Measurements from ENCODE around the gene HTR3B. TPM values are rescaled to one million over a fixed set of nuclear protein-coding genes. Genes with fewer than 3 reads are reported as not detected.

Gene HTR3B
- polyA plus RNA-seq, 1 donor (not counting 4 experiments of a cell fraction or from before 2014, with no cell fraction given), result not detected

DNA sequence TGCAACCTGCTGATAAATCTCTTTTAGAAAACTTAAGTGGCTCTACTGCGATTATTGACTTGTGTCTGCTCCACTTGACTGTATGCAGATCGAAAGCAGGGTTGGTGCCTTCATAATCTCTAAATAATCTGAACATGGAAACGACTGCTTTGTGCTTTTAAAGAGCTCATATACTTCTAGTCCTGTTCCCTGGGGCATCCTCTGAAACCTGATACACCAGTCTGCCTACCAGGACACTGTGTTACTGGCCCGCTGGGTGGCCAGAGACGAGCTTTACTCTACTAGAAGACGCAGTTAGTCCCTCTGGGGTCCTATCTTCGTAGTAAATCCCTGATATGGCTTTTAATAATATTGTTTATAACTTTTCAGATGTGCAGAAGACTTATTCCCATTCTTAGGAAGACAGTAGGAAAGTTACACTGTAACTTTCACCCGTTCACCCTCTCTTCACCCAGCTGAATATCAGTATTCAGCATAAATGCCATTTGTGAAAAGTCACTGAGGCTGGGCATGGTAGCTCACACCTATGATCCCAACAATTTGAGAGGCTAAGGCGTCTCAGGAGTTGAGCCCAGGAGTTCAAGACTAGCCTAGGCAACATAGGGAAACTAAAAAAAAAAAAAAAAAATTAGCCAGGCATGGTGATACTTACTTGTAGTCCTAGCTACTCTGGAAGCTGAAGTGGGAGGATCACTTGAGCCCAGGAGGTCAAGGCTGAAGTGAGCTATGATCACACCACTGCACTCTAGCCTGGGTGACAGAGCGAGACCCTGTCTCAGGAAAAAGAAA lies 9.0 kb upstream of the HTR3B start:
- Histone ChIP-seq H4K20me1 (ENCODE audit: control insufficient read depth, extremely low read depth, insufficient read depth, low read length) (no peaks in the 10 kb centered on the region), H2AFZ (ENCODE audit: control insufficient read depth, low read length) (no peak overlapping the region), H3K9ac (ENCODE audit: control insufficient read depth, extremely low read depth, insufficient read depth, low read length) (no peak overlapping the region), H3K9me1 (ENCODE audit: control insufficient read depth, extremely low read depth, insufficient read depth, low read length) (no peaks in the 10 kb centered on the region), H3K36me3 (ENCODE audit: control insufficient read depth in 2 of 2, extremely low read depth in 1 of 2, insufficient read depth in 2 of 2, low read length in 2 of 2) (no peaks in the 10 kb centered on the region), H3K4me3 (ENCODE audit: control insufficient read depth in 2 of 3, extremely low read depth in 1 of 3, insufficient read depth in 2 of 3, low read depth in 1 of 3, low read length in 3 of 3) (no peak overlapping the region), H3K27ac (ENCODE audit: control insufficient read depth, insufficient read depth, low read length) (no peak overlapping the region), H3K79me2 (ENCODE audit: control insufficient read depth, insufficient read depth, low read length) (no peaks in the 10 kb centered on the region), H3K4me2 (ENCODE audit: control insufficient read depth, extremely low read depth, insufficient read depth, low read depth, low read length) (no peak overlapping the region), H3K9me3 (ENCODE audit: control insufficient read depth, low read depth, low read length) (no peaks in the 10 kb centered on the region), H3K27me3 (ENCODE audit: control insufficient read depth, extremely low read depth, insufficient read depth, low read length) (peaks cover 3% of the 10 kb centered on the region), H3K4me1 (ENCODE audit: control insufficient read depth, extremely low read depth, insufficient read depth, low read length) (no peaks in the 10 kb centered on the region)
- no peak for FAIRE-seq
- dilution Hi-C loops (cut with MboI; ENCODE audit: extremely low pct_ligation_motif_present, low sequenced_read_pairs), result no loop called here
- TF ChIP-seq EZH2 (IDR thresholded peaks at IDR 0.05; ENCODE audit: low read length), result no peak
- TF ChIP-seq, protein P1, sequence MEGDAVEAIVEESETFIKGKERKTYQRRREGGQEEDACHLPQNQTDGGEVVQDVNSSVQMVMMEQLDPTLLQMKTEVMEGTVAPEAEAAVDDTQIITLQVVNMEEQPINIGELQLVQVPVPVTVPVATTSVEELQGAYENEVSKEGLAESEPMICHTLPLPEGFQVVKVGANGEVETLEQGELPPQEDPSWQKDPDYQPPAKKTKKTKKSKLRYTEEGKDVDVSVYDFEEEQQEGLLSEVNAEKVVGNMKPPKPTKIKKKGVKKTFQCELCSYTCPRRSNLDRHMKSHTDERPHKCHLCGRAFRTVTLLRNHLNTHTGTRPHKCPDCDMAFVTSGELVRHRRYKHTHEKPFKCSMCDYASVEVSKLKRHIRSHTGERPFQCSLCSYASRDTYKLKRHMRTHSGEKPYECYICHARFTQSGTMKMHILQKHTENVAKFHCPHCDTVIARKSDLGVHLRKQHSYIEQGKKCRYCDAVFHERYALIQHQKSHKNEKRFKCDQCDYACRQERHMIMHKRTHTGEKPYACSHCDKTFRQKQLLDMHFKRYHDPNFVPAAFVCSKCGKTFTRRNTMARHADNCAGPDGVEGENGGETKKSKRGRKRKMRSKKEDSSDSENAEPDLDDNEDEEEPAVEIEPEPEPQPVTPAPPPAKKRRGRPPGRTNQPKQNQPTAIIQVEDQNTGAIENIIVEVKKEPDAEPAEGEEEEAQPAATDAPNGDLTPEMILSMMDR (optimal IDR thresholded peaks at IDR 0.05 in 1 of 3, IDR thresholded peaks at IDR 0.05 in 1 of 3, conservative IDR thresholded peaks at IDR 0.05 in 1 of 3; ENCODE audit: extremely low read depth in 1 of 3, insufficient read depth in 2 of 3, low read length in 3 of 3), result no peak
- DNase-seq (ENCODE audit: low read depth, low spot score), result no peak

GRCh38 chr11:113896156-113896879 lies 8.3 kb upstream of the HTR3B start:
- Histone ChIP-seq H3K27me3 (ENCODE audit: control insufficient read depth, extremely low read depth, insufficient read depth, low read length) (peaks cover 3% of the 10 kb centered on the region), H3K4me2 (ENCODE audit: control insufficient read depth, extremely low read depth, insufficient read depth, low read depth, low read length) (no peak overlapping the region), H3K9ac (ENCODE audit: control insufficient read depth, extremely low read depth, insufficient read depth, low read length) (no peak overlapping the region), H3K79me2 (ENCODE audit: control insufficient read depth, insufficient read depth, low read length) (no peaks in the 10 kb centered on the region), H3K27ac (ENCODE audit: control insufficient read depth, insufficient read depth, low read length) (no peak overlapping the region), H3K4me3 (ENCODE audit: control insufficient read depth in 2 of 3, extremely low read depth in 1 of 3, insufficient read depth in 2 of 3, low read depth in 1 of 3, low read length in 3 of 3) (no peak overlapping the region), H3K9me3 (ENCODE audit: control insufficient read depth, low read depth, low read length) (no peaks in the 10 kb centered on the region), H2AFZ (ENCODE audit: control insufficient read depth, low read length) (no peak overlapping the region), H3K9me1 (ENCODE audit: control insufficient read depth, extremely low read depth, insufficient read depth, low read length) (no peaks in the 10 kb centered on the region), H4K20me1 (ENCODE audit: control insufficient read depth, extremely low read depth, insufficient read depth, low read length) (no peaks in the 10 kb centered on the region), H3K36me3 (ENCODE audit: control insufficient read depth in 2 of 2, extremely low read depth in 1 of 2, insufficient read depth in 2 of 2, low read length in 2 of 2) (no peaks in the 10 kb centered on the region), H3K4me1 (ENCODE audit: control insufficient read depth, extremely low read depth, insufficient read depth, low read length) (no peaks in the 10 kb centered on the region)
- FAIRE-seq, result peak; percentile 84
- TF ChIP-seq, protein P1 (optimal IDR thresholded peaks at IDR 0.05 in 1 of 3, IDR thresholded peaks at IDR 0.05 in 1 of 3, conservative IDR thresholded peaks at IDR 0.05 in 1 of 3; ENCODE audit: extremely low read depth in 1 of 3, insufficient read depth in 2 of 3, low read length in 3 of 3), result peak; percentile 67 to 78 (median 74)
- no peak for TF ChIP-seq EZH2 (IDR thresholded peaks at IDR 0.05; ENCODE audit: low read length)
- DNase-seq (ENCODE audit: low read depth, low spot score), result no peak
- dilution Hi-C loops (cut with MboI; ENCODE audit: extremely low pct_ligation_motif_present, low sequenced_read_pairs), result no loop called here

Measured in keratinocyte (primary cell).